Measurements from ENCODE around the gene MYL6.

DNA sequence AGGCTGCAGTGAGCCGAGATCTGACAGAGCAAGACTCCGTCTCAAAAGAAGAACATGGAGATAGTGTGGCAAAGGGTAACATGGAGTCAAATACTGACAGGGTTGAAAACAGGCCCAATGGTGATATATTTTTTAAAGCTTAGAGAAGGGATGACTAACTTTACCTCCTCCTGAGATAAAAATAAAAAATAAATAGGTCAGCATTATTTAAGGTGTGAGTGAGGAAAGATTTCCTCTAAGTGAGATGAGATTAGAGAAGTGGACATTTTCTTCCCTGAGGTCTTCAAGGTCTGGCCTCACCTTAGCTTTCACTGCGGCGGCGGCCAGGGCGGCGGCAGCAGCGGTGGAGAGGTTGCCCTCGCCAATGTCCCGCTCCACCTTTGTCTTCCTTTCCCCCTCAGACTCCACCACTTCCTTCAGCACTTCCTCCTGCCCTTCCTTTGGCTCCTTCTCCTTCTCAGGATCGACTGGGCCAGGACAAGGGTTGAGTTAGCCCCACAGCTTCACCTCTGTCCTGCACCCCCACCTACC lies 11.1 kb downstream of the MYL6 start:
- TF ChIP-seq EZH2phosphoT487 (IDR thresholded peaks at IDR 0.05; ENCODE audit: borderline replicate concordance) (no peak), CTCF (IDR thresholded peaks at IDR 0.05 in 2 of 3, conservative IDR thresholded peaks at IDR 0.05 in 1 of 3; ENCODE audit: borderline replicate concordance in 1 of 3, insufficient read depth in 1 of 3, low read depth in 2 of 3, low read length in 2 of 3) (no peak), EGR1 (IDR thresholded peaks at IDR 0.05; ENCODE audit: low read depth) (no peak), ELF1 (IDR thresholded peaks at IDR 0.05; ENCODE audit: borderline replicate concordance, low read depth) (no peak), POLR2A (IDR thresholded peaks at IDR 0.05; ENCODE audit: borderline replicate concordance, extremely low read depth, insufficient read depth, insufficient read length) (no peak), POLR2AphosphoS5 (IDR thresholded peaks at IDR 0.05; ENCODE audit: low read depth, low read length) (peak; percentile 28; the same call in 1 of the 2 replicates), EZH2 (IDR thresholded peaks at IDR 0.05) (no peak), JUND (IDR thresholded peaks at IDR 0.05) (no peak), REST (IDR thresholded peaks at IDR 0.05; ENCODE audit: low read depth) (no peak), YY1 (IDR thresholded peaks at IDR 0.05; ENCODE audit: extremely low read depth, insufficient replicate concordance, low read depth, low read length) (no peak)
- TF ChIP-seq, protein P1, sequence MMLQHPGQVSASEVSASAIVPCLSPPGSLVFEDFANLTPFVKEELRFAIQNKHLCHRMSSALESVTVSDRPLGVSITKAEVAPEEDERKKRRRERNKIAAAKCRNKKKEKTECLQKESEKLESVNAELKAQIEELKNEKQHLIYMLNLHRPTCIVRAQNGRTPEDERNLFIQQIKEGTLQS (IDR thresholded peaks at IDR 0.05): no peak

All from HCT116 (cell line).